Right kidney (tissue), 1 donor: Measurements from ENCODE around the gene ACSS2.

ENCODE experiments used
- DNase-seq: peaks from one replicate; pipeline ENCODE4 v3.0.0-alpha.2; 2016

The ACSS2 gene

DNA sequence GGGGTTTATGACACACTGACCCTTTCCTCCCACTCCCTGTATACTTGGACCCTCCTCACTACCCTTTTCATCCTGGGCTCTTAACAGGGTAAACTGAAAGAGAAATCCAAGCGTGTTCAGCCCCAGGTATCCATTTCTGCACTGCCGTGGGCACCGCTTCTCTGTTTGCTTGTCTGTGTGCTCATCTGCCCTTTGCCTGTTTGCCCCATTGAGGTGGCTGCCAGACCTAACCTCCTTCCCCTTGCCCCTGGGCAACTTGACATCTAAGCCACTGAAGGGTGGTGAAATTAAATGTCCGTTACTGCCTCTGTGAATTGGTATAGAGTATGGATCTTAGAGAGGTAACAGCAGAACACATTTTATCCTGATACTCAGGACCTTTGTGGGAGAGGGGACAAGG, 38.7 kb downstream of the ACSS2 start:
- no peak for DNase-seq

DNA sequence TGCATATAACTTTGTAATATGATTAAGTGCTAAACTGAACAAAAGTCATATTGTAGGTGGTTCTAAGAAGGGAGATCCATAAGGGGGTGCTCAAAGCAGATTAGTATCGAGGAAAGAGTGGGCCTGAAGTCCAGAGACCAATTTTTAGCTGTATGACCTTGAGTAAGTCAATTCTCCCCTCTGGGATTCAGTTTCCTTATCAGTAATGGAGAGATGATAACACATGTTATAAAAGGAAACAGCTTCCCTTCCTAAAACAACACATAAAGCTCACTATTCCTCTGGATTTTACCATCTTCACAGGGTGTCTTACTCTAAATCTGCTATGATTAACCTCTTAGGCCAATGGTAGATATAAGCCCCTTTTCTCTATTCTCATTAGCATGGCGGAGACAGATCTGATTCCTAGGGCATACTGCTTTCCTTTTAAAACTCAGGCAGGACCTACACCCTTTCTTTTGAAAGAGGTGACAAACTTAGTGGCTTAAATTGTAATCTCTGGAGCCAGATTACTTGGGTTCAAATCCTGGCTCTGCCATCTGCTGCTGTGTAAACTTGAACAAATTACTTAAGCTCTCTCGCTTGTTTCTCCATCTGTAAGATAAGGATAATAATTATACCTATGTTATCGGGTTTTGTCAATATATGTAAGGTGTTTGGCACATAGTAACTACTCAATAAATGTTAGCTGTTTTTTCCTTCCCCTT, 39.5 kb downstream of the ACSS2 start:
- no peak for DNase-seq

DNA sequence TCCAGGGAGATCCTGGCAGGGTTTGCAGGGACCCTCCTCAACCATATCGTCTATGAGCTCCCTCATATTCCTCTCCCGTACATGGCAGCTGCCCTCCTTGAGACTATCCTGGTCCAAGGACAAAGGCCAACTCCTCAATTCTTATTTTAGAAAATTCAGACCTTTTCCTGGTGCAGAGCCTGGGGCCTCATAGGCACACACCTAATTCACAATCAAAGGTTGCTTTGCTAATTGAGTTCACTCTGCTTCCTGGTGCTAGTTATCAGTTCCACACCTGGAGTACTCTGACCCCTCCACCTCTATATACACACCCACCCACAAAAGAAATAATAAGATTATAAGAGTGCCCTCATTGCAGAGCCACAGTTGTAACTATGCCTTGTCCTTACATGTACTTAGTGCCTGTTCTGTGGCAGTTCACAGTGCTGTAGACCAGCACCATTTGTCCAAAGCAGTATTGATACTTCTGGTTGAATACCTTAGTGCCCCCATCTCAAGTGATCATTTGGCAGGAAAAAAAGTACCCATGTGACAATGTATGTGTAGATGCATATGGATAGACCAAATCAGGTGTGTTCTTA, 40.5 kb downstream of the ACSS2 start:
- no peak for DNase-seq

DNA sequence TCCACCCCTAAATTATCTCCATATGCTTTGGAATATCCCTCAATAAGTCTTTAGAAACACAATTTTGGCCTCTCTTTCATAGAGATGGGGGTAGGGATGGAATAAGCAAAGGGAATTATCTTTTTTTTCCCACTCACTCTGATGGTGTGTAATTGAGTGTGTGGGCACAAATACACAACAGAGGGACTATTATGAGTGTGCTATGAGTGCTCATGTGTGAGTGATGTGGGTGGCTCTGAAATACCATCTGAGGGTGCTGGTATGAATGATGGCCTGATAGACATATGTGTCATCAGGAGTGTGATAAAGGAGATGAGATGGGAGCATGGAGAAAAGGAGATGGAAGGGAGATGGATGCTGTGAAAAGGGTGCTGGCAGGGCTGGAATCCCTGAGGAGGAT, 43.6 kb downstream of the ACSS2 start:
- no peak for DNase-seq

DNA sequence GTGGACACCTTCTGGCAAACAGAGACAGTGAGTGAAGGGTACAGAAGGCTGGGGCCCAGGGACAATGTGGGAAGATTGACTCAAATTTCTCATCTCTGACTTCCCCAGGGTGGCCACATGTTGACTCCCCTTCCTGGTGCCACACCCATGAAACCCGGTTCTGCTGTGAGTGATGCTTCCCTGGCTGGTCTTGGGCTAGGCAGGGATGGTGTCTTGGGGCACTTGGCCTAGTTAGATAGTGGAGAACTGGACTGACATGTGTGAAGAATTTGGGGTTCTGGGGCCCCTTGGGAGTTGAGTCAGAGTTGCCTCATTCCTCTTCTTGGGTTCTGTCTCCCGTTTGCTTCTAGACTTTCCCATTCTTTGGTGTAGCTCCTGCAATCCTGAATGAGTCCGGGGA, 45.0 kb downstream of the ACSS2 start:
- no peak for DNase-seq

DNA sequence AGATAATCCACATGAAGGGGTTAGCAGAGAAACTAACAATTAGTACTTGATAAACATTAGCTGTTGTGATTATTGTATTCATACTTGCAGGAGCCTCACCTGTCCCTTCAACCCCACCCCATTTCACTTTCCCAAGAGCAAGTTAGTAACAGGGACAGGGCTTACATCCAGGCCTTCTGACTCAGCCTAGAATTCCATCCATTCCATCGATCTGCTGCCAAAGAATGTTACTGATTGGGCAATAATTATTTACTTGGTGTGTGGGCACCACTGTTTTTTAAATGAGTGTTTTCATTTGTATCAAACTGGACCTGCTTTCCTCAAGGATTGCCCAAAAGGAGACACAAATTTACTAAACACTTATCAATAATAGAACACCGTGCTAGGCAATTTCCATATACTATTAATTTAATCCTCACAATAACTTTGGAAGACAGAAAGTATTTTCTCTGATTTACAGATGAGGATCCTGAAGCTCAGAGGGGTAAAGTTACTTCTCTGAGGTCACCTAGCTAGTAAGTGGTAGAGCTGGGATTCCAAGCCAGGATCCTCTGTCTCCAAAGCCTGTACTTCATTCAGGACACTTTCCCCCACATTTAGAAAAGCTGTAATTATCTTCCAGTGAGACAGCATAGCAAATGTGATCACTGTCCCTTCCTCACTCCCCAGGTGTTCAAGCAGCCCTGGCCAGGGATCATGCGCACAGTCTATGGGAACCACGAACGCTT, 46.4 kb downstream of the ACSS2 start:
- no peak for DNase-seq

DNA sequence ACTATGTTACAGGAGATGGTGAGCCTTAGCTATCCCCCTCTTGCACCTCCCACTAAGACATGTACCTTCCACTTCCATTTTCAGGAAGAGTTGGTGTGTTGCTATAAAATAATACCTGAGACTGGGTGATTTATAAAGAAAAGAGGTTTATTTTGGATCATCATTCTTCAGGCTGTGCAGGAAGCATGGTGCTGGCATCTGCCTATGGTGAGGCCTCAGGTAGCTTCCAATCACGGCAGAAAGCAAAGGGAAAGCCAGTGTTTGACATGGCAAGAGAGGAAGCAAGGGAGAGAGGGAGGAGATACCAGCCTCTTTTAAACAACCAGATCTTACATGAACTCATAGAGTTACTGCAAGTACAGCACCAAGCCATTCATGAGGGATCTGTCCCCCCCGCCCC, 47.0 kb downstream of the ACSS2 start:
- DNase-seq: no peak

DNA sequence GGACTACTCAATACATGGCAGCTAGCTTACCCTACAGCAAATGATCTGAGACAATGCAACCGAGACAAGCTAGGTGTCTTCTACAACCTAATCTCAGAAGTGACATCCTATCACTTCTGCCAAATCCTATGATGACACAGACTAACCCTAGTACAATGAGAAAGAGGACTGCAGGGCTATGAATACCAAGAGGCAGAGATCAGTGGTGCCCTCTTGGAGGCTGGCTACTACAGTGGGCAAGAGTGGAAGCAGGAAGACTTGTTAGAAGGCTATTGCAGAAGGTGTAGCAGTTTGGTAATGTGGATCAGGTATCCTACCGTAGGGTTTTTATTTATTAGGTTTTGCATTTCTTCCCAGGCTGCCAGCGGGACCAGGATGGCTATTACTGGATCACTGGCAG, 48.9 kb downstream of the ACSS2 start:
- no peak for DNase-seq

DNA sequence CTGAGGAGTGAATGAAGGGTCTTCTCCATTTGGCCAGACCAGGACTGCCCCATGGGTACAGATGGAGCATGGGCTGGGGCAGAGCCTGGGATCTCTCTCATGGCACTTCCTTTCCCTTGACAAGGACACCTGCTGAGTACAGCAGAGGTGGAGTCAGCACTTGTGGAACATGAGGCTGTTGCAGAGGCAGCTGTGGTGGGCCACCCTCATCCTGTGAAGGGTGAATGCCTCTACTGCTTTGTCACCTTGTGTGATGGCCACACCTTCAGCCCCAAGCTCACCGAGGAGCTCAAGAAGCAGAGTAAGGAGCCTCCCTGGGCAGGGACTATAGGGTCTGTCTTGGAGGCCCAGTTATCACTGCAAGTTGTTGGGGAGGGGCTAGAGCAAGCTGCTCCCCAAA, 49.6 kb downstream of the ACSS2 start:
- no peak for DNase-seq

DNA sequence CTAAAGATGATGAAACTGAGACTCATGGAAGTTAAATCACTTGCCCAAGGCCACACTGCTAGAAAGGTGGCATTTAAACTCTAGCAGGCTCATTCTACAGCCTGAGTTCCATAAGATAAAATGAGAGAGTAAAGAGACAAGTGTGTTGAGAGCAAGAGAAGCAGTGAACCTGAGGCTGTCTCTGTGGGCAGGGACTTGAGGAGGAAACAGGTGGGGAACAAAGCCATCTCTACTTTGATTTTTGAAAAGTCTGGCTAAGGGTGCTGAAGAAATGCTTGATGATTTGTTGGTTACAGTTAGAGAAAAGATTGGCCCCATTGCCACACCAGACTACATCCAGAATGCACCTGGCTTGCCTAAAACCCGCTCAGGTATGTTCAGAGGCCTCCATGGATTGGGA, 50.2 kb downstream of the ACSS2 start:
- DNase-seq: no peak

DNA sequence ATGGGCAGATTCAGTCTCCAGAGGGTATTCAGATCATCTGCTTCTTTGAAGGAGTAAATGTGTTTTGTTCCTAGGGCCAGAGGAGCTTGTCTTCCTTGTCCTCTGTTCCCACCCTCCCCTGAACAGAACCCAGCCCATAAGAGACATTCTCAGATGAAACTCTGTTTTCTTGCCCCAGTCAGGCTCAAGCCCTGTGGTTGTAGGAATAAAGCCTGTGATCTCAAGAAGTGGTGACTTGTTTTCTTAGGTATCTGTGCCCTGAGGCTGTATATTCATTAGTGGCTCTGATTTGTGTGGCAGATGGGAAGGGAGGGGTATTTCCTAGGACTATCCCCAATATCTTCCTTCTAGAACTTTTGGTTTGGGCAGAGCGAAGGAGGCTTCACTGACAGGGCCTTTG, 51.3 kb downstream of the ACSS2 start:
- no peak for DNase-seq

DNA sequence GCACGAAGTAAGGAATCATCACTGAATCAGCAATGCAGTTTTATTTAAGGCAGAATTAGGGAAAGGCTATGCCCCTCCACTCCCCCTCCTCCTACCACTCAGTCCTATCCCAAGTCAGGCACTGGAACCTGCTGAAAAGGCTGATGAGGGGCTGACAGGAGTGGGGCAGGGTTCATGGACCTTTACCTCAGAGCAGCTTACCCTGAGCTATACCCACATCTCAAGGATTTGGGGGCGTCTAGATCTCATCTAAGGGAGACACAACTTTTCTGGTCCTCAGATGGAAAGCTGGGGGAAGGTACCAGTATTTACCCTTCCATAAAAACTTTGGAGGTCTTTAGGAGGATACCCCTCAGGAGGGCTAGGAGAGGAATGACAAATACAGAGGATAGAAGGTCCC, 52.0 kb downstream of the ACSS2 start:
- DNase-seq: no peak

DNA sequence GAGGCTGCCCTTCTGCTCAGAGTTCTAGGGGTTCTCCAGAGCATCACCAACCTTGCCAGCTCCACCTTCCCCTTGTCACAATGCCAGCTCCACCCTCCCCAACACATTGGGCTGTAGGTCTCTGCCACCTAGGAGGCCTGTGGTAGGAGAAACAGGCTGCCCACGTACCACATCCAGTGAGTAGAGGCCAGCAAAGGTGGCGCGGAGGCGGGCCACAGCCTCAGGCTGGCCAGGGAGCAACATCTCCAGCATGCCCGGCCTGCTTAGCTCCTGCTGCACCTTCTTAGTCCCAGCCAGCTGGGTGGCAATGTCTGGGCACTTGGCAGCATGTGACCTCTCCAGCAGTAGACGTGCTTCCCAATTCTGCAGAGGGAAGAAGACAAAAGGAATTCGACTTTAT, 55.4 kb downstream of the ACSS2 start:
- DNase-seq: no peak

DNA sequence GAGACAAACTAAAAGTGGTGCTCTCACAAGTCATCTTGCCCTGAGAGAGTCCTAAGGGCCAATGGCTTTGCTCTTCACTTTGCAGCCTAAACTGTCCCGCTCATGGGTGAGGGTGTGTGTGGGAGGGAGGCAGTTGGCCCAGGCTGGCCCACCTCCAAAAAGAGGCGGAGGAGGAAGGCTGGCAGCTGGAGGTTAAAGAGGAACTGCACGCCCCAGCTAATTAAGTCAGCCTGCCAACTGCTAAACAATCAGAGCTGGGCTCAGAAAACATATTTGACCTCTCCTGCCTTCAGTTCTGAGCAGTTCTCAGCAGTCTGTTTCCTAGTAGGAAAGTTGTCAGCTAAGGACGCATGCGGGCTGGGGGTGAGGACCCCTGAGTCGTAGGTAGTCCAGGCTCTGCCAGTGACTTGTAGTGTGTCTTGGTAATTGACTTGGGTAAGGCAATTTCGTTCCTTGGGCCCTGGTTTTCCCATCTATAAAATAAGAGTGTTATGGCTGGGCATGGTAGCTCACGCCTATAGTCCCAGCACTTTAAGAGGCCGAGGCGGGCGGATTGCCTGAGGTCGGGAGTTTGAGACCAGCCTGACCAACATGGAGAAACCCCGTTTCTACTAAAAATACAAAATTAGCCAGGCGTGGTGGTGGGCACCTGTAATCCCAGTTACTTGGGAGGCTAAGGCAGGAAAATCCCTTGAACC, 62.2 kb downstream of the ACSS2 start:
- no peak for DNase-seq

DNA sequence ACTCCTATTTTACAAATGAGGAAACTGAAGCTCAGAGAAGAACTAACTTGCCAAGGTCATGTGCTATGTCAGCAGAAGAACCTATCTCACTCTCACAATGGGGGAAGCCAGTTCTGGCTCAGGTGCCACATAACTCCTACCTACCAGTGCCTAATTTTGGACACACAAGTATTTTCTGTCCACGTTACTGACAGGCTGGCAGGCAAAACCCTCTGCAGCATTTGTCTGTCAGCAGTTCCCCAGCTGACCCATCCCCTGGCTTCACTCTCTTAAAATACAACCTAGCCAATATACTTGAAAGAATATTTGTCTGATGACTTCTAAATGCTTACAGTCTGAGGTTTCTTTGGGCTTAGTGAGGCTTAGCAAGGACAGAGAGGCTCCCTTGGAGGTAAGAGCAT, 63.7 kb downstream of the ACSS2 start:
- DNase-seq: no peak

DNA sequence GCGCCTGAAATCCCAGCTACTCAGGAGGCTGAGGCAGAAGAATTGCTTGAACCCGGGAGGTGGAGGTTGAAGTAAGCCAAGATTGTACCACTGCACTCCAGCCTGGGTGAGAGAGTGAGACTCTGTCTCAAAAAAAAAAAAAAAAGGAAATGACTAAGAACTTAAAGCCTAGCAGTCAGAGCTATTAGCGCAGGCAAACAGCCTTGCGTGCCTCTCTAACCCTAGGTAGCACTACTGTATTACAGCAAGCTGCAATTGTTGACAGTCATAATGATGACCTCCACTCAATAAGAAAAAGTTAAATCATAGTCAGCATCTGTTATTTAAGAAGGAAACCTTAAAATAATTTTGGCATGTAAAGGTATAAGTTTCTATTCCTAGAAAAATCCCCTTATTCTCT, 64.8 kb downstream of the ACSS2 start:
- no peak for DNase-seq

DNA sequence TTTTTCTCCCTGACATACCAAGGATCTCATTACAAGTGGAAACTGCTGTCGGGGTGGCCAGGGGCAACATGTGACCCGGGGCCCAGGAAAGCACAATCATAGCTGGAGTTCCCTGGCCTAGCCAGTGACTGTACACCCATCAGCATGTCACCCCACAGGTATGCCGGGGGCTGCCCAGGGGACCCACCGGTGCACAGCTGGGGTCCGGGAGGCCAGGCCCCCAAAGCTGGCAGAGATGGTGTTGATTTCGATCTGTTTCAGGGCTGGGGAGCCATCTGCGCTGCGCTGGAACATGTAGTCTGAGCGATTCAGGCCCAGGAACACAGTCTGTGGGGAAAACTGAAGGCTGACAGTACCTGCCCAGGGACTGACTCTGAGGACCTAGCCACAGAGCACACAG, 65.9 kb downstream of the ACSS2 start:
- no peak for DNase-seq

DNA sequence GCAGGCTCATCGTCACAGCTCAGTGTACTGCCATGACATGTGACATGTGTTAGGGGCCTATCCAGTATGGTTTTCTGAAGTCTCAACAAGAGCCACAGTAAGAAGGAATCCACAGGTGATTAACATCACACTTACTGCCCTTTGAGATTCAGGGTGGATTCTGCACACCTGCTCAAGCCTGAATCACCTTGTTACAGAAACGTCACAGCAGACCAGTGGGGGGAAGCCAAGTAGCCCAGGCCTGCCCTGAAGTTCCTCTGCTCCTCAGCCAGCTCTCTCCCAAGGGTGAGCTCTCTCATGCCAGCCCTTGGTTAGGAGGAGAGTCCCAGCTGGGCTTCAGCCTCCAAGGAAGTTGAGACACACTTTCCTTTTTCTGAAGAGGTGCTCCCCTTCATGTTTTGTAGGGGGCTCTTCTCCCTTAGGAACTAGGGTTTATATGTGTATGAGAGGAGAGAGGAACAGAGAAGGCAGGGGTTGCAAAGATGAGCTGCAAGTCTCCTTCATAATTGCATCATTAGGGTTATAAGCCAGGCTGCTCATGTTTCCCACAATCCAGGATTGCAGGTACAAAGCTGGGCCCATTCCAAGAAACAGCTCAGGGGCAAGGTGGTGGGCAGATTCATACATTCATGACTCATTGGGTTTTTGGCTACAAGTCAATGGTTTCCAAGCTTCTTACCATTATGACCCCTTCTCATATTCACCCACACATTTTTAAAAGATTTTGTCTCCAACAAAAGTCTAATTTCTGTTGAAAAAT, 67.6 kb downstream of the ACSS2 start:
- no peak for DNase-seq

DNA sequence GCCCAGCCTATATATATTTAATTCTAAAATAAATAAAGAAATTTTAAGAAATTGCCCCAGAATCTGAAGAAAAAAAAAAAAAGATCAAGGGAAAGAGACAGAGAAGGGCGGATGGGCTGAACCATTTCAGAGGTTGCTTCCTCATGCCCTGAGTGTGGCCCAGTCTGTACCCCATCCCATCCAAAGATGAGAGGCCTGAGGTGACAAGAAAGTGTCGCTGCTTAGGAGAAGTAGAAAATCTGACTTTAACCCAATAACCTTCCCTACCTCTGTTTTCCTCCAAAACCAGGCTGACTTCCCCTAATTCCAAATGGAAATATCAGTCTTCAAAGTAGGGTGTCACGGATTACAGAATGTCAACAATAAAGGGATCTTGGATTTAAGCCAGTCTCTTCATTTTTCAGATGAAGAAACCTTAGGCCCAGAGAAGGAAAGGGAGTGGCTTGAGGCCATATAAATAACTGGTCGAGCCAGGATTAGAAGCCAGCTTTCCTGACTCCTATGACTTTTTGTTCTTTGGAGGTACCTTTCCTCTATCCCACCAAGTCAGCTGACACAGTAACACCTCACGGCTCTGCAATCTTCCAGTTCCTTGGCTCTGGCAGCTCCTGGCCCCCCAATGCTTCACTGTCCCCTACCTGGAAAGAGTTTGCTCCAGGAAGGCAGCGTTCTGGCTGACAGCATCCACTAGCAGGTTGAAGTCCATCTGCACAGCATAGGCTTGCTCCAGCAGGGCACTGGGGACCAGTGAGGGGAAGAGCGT, 69.1 kb downstream of the ACSS2 start:
- DNase-seq: no peak

DNA sequence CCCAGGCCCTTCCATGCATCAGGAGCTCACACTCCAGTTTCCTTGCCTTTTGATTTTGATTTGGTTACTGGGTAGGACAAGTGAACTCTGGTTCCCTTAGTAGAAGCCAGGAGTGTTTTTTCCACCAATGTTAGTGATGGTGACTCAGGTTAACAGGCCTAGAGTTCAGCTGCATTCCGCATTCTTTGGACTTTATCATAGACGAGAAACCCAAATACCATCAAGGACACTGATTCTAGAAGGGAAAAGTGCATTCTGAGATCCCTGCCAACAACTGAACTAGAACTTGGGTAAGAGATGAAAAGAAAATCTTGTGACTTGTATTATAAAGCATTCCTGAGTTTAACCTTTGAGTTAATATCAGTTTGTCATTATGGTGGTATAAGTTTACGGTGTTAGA, 70.2 kb downstream of the ACSS2 start:
- no peak for DNase-seq

DNA sequence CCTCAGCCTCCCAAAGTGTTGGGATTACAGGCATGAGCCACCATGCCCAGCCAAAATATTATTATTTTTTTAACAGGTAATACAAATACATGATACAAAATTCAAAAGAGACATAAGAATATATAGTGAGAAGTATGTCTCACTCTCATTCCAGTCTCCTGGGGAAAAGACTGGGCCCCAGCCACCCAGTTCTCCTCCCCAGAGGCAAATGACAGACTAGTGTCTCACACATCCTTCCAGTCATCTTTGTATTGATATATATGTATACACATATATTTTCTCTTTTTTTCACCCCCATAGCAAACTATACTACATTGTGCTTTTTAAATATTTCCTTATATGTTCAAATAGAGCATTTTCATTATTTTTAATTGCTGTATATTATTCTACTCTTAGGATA, 70.9 kb downstream of the ACSS2 start:
- no peak for DNase-seq

DNA sequence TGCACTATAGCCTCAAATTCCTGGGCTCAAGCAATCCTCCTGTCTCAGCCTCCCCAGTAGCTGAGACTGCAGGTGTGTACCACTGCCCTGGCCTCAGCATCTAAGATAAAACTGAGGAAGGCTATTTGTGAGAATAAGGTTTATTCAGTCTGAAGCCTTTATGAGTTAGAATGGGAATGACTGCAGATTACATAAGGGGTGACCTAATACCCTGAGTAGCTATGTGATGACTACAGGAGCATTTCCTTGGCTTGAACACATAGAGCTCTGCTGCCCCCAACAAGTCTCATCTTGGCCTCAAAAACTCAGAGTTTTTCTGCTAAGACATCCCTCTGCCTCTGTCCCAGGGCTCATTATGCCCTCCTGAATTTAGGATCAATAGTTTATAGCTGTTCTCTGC, 71.6 kb downstream of the ACSS2 start:
- DNase-seq: no peak
